Right cardiac atrium (tissue), 5 donors: ENCODE results near the gene NOMO2. TPM values are rescaled to one million over a fixed set of nuclear protein-coding genes. Genes with fewer than 3 reads are reported as not detected.
"Not testable (repeated sequence)": the region's sequence is repeated elsewhere in the genome, so short reads cannot be mapped to it uniquely, and the experiment has no call there.

Experiments used
- ATAC-seq, 2 donors: fragments of 200-7000 bp; cut with Tn5 transposase; one replicate each; pipeline versions ENCODE4 v1.8.0 to v1.9.1; 2020; ENCODE audit warnings: moderate library complexity in 2 of 2, mild to moderate bottlenecking in 1 of 2
- DNase-seq, 3 donors: peaks; one replicate each; pipeline ENCODE4 v3.0.0-alpha.2; 2020
- H3K27ac ChIP-seq: one replicate; pipeline ENCODE4 v1.5.1; 2013; ENCODE audit warnings: mild to moderate bottlenecking, low read length, control low read depth, moderate library complexity
- H3K27me3 ChIP-seq: one replicate; pipeline ENCODE4 v1.6.1; 2013; ENCODE audit not compliant: control insufficient read depth, insufficient read depth
- H3K4me1 ChIP-seq: one replicate; pipeline ENCODE4 v1.6.1; 2013; ENCODE audit warnings: low read length; ENCODE audit not compliant: control insufficient read depth, insufficient read depth
- H3K4me3 ChIP-seq: one replicate; pipeline ENCODE4 v1.5.1; 2013; ENCODE audit warnings: low read length, control low read depth
- H3K9me3 ChIP-seq: one replicate; pipeline ENCODE4 v1.6.1; 2013; ENCODE audit warnings: low read length; ENCODE audit not compliant: control insufficient read depth
- WGBS: extraction: QIAGEN DNeasy Blood & Tissue Kit; methylation state at CpG from one replicate; pipeline ENCODE4 v1.1.7; 2013; 5-methylcytosine and 5-hydroxymethylcytosine counted together
- intact Hi-C, 4 donors: fragments of 100-400 bp; cut with DNase I; formaldehyde crosslinking; loops; one replicate each; pipeline versions ENCODE4 v1.11.0 to v1.14.0; 2022 to 2023
- polyA plus RNA-seq: library from polyadenylated mRNA; stranded (reverse); fragments of 200-250 nt; gene quantifications from one replicate; pipeline ENCODE4 v1.2.3, GENCODE V29; 2013
- total RNA-seq, 4 donors: library from RNA; stranded (reverse); fragmentation: NEBNext Ultra II Directional; extraction: Animal tissue kit (Norgen Biotek cat#: 25700); gene quantifications; one replicate each; pipeline ENCODE4 v1.2.1, GENCODE V29; 2021
- donor health status: healthy with polysubstance abuse.
- donor health status: DM: no; HTN: yes; CAD: no.
- donor health status: DM: no; HTN: no; CAD: no.
- donor health status: DM: no; HTN: yes; CAD: no; lungs with severe emphysema.
- donor health status: DM: yes; HTN: yes; CAD: no.

Gene NOMO2
- total and polyA plus RNA-seq, 5 donors: 127 to 295 (median 267) TPM

DNA sequence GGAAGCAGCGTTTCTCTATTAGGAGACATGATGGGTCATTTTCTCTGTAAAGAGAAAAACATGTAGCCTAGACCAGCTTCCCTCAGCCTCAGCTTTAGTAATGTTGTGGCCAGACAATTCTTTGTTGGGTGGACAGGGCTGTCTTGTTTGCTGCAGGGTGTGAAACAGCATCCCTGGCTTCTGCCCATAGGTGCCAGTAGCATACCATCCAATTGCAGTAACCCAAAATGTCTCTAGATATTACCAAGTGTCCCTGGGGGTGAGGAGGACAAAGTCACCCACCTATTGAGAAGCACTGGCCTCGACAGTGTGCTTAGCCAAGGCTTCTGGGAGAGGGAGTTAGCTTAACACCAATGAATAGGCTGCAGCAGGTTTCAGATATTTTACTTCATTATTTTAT lies 14.0 kb upstream of the NOMO2 start:
- ATAC-seq, intact Hi-C loops, H3K27ac ChIP-seq, H3K9me3 ChIP-seq, H3K4me1 ChIP-seq, H3K4me3 ChIP-seq, DNase-seq, H3K27me3 ChIP-seq: not testable (repeated sequence)
- WGBS: 71% methylated on average over 2 of the region's 2 CpGs

DNA sequence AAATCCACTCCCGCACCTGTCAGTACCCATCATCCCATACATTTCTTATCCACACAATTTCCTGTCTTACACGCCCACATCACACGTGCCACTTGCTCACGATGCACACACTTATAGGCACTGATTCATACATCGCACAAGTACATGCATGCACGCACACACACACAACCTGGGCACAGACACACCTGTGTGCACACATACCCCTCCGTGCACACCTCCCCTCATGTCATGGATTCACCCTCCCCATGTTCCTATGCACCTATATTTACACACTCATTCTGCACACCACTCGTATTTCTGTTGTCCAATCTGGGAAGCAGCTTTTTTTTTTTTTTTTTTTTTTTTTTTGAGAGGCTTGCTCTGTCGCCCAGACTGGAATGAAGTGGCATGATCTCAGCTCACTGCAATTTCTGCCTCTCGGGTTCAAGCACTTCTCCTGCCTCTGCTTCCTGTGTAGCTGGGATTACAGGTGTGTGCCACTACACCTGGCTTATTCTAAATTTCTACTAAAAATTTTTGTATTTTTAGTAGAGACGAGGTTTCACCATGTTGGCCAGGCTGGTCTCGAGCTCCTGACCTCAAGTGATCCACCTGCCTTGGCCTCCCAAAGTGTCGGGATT lies 13.5 kb upstream of the NOMO2 start:
- 81% methylated on average over 9 of the region's 13 CpGs for WGBS
- intact Hi-C loops, ATAC-seq, H3K9me3 ChIP-seq, DNase-seq, H3K27ac ChIP-seq, H3K4me1 ChIP-seq, H3K27me3 ChIP-seq, H3K4me3 ChIP-seq: not testable (repeated sequence)

DNA sequence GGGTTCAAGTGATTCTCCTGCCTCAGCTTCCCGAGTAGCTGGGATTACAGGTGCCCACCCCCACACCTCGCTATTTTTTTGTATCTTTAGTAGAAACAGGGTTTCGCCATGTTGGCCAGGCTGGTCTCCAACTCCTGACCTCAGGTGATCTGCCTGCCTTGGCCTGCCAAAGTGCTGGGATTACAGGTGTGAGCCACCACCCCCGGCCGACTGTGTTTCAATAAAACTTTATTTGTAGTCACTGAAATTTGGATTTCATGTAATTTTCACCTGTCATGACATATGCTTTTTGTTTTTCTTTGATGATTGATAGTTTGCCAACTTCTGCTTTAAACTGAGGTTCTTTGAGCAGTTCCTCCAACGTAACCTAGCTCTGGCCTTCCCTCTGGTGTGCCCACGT lies 12.0 kb upstream of the NOMO2 start:
- not testable (repeated sequence) for ATAC-seq

DNA sequence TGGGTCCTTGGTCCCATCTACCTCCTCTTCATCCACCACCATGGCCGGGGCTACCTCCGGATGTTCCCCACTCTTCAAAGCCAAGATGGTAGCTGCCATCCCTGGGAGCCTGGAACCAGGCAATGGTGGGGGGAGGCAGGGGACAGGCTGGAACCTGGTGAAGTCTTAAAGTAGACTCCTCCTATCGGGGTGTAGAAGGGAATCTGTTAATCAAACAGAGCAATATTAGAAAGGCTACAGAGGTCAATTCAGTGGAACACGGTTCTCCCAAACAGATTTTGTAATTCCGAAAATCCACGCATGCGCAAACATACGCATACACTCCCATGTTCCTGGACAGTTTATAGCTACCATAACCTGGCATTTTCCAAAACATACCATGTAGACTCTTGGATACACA lies 11.1 kb upstream of the NOMO2 start:
- intact Hi-C loops, H3K27me3 ChIP-seq, H3K27ac ChIP-seq, H3K9me3 ChIP-seq, ATAC-seq, DNase-seq, H3K4me3 ChIP-seq, H3K4me1 ChIP-seq: not testable (repeated sequence)
- 94% methylated on average over 7 of the region's 8 CpGs for WGBS

More for the DNA sequence above, 12.0 kb upstream of the NOMO2 start:
- H3K27me3 ChIP-seq, intact Hi-C loops, H3K9me3 ChIP-seq, DNase-seq, H3K4me1 ChIP-seq, H3K27ac ChIP-seq, H3K4me3 ChIP-seq: not testable (repeated sequence)
- WGBS: 93% methylated on average over 3 of the region's 7 CpGs

DNA sequence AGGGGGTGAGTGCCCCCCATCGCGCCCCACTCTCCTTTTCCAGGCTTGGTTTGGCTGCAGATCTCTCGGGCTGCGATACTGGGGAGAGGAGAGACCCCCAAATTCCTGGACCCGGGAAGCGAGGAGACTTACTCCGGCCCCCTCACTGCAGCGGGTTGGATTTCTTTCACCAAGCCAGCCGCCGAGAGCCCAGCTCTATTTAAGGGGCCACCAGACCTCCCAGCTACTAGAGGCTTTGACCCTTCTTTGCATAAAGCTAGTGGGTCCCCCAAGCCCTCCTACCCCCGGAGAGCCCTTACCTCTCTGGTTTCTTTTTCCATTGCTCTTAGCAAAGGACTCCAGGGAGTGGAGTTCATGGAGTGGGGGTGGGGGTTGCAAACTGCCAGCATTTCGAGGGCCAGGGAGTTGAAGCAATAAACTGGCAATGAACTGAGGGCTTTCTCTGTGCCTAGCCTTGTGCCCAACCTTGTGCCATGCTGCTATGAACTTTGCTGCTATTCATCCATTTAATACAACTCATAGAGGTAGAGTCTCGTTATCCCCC lies 9.5 kb upstream of the NOMO2 start:
- not testable (repeated sequence) for H3K4me3 ChIP-seq, H3K27ac ChIP-seq
- 8% methylated on average over 8 of the region's 13 CpGs for WGBS

DNA sequence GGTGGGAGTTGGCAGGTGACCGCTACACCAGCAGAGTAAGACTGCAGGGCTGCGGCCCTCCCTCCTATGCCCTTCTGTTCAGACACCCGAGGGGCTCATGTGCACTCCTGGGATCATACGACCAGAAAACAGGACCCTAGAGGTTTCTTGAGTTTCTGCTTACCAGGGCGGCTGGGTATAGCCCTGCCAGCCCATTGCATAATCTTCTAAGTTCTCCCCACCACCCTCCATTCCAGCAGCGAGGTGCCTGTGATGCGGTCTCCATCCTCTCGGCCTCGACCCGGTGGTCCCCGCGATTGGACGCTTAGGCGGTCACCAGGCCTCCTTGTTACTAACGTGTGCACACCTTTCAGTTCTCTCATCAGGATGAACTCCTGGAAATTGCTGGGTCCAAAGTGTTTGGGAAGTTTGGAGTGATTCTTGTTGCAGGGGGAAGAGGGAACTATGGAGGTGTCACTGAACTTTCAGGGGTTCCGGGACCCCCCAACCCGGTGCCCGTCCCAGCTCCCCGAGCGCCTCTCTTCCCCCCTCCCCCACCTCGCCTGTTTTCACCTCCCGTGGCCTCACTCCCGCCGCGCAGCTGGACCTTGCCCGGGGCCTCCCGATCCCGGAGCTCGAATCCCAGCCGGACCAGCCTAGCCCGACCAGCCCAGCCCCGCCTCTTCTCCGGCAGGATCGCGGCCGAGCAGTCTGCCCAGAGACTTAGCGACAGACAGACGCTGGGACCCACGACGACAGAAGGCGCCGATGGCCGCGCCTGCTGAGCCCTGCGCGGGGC lies 8.8 kb upstream of the NOMO2 start:
- H3K9me3 ChIP-seq, H3K27me3 ChIP-seq, intact Hi-C loops, H3K4me1 ChIP-seq, H3K27ac ChIP-seq, H3K4me3 ChIP-seq: not testable (repeated sequence)
- 17% methylated on average over 24 of the region's 46 CpGs for WGBS
- DNase-seq: peak in 1 of 3 donors; percentile 14
- ATAC-seq: peak; percentile 76 to 84

More for the DNA sequence above, 9.5 kb upstream of the NOMO2 start:
- DNase-seq, H3K9me3 ChIP-seq, H3K4me1 ChIP-seq, intact Hi-C loops, H3K27me3 ChIP-seq, ATAC-seq: not testable (repeated sequence)

DNA sequence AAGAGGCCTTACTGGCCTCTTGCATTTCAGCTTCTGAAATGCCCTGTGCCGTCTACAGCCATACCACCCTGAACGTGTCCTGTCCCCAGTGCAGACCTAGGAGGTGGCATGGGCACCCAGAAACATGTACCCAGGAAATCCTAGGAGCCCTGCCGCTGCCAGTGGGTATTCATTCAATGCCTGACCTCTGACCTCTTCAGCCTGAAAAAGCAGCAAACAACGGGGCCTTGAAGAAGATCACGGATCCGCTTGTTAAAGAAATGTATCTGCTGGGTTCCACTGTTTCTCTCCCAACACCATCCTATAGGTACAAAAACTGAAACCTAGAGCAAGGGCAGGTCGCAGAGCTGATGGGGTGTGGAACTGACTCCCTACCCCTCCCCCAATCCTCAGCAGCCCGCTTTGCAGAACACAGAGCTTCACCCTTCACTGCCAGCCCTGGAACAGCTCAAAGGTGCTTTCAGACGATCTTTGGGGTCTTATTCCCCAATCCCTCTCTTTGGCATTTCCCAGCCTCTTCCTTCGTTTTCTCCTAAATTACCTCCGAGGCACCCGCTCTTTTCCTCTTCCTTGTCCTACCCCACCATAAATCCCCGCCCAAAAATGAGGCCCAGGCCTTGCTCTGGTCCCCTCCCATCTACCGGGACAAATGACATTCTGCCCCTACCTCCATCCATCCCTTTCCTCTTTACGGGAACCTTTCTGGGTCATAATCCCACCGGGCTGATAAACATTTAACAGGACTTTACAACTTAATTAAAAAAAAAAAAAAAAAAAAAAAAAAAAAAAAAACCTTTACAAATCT lies 1.3 kb downstream of the NOMO2 start:
- H3K9me3 ChIP-seq, DNase-seq, H3K4me1 ChIP-seq, intact Hi-C loops, H3K27me3 ChIP-seq, ATAC-seq: not testable (repeated sequence)
- peak overlapping the region; percentile 37 for H3K27ac ChIP-seq
- 37% methylated on average over 13 of the region's 16 CpGs for WGBS
- H3K4me3 ChIP-seq: peak overlapping the region; percentile 28

DNA sequence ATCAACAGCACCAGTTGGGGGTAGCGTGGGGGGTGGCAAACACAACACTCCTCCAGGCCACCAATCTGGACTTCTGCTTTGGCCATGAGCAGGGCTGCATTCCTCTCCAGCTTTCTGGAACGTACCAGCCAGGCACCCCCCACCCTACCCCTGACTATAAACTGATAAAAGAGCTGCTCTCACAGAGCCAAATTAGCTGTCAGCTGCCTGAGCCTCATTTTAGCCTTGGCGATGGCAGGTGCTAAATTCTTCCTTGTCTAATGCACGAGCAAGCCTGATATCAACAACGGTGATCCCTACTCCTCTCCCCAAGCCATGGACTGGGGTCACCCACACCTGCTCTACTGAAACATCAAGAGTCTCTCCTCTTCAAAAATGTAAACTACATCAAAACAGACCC lies 8.2 kb downstream of the NOMO2 start:
- H3K4me3 ChIP-seq, H3K27ac ChIP-seq, intact Hi-C loops, H3K27me3 ChIP-seq, DNase-seq, H3K9me3 ChIP-seq, H3K4me1 ChIP-seq: not testable (repeated sequence)
- peak; percentile 76 to 85 for ATAC-seq
- no CpG with 5 or more reads among the region's 5 CpGs for WGBS

DNA sequence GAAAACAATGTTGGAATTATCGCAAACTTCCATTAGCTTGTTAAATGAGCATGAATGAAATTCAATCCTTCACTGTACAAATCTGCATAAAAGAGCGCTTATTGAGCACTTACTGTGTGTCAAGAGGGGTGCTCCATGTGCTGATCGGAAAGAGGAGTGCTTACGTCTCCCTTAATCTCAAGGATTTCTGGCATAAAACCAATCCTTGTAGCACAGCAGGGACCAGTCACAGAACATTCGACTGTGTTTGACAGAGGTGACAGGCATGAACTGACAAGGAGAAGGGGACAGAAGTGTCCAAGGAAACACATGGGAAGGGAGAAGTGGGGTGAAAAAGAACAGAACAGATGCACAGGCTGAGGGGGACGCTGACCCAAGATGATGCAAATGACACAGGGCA lies 14.5 kb downstream of the NOMO2 start:
- H3K4me3 ChIP-seq, H3K27me3 ChIP-seq, intact Hi-C loops, H3K4me1 ChIP-seq, H3K9me3 ChIP-seq, H3K27ac ChIP-seq, DNase-seq: not testable (repeated sequence)
- WGBS: 43% methylated on average over 5 of the region's 6 CpGs
- ATAC-seq: peak; percentile 74 to 77

DNA sequence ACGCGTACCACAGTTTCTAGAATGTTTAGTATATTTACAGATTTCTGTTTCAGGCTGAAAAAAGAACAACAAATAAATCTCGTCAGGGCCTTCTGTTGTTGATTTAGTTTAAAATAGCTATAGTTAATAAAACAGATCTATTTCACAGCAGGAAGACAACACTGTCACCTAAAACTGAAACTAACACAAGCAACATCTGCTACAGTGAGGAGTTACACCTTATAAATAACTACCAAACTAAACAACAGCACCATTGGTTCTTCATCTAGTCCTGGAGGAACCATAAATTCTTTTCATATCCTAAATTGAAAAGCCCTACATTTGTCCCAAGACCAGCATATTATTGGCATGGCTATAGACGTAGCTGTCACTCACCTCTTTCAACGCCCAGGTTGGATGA lies 15.0 kb downstream of the NOMO2 start:
- DNase-seq, H3K27ac ChIP-seq, H3K27me3 ChIP-seq, intact Hi-C loops, ATAC-seq, H3K9me3 ChIP-seq, H3K4me1 ChIP-seq, H3K4me3 ChIP-seq: not testable (repeated sequence)
- WGBS: no CpG with 5 or more reads among the region's 5 CpGs
